Measurements from ENCODE around the gene BEST1.

Gene BEST1

DNA sequence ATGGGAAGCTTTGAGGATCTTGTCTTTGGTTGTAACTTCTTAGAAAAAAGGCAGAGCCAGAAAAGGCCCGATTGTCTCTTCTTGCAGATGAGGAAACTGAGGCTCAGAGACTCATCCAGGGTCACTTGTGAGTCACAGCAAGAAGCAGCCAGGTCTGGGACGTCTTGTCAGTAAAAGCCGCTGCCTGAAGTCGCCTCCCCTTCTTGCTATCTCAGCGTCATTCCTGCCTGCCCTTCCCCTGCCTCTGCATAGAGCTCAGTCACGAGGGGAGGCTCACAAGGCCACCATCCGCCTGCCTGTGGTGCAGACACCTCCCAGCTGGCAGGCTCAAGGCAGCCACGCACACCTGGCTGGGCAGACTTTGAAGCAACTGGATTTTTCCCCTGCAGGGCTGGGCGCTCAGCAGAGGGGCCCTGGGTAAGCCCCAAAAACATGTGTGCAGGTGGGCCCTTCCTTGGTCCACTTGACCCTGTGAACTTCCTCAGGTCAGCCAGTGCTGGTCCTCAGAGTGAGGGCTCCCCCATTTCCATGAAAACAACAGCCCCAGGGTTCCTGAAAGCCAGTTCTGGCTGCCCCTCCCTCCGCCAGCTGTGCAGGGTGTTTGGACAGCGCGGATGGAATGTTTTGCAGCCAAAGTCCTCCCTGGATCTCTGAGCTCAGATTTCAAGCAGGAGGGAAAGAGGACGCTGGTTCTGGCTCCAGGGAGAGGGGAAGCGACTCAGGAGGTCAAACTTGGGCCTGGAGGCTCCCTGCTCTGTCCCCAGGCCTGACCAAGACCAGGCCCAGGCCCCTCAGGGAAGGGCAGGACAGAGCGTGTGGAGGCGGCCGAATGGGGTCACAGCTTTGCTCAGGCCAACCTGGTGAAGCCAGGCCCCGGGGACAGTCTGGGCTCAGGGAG is 26.7 kb upstream of the BEST1 start:
- H3K9me3 ChIP-seq (ENCODE audit: control insufficient read depth in 5 of 5, low read length in 5 of 5) = no peaks in the 10 kb centered on the region
- peak overlapping the region in 3 of 5 donors; percentile 30 to 46 (median 45) for H3K9ac ChIP-seq (ENCODE audit: low read length in 5 of 5)
- H3K36me3 ChIP-seq (ENCODE audit: control insufficient read depth in 5 of 5, insufficient read depth in 5 of 5, low read length in 5 of 5) = no peaks in the 10 kb centered on the region
- peaks cover 6 to 32% (median 15%) of the 10 kb centered on the region in 5 donors for H3K27me3 ChIP-seq (ENCODE audit: control insufficient read depth in 5 of 5, insufficient read depth in 4 of 5, low read length in 5 of 5)
- peak overlapping the region; percentile 81 for H3K27ac ChIP-seq (ENCODE audit: low read depth, low read length)
- H3K4me1 ChIP-seq (ENCODE audit: control insufficient read depth in 5 of 5, insufficient read depth in 5 of 5, low read length in 5 of 5) = peaks cover 7 to 57% (median 28%) of the 10 kb centered on the region in 5 donors
- peak overlapping the region in 1 of 5 donors; percentile 6 for H3K4me3 ChIP-seq (ENCODE audit: low read depth in 1 of 5, low read length in 5 of 5)

DNA sequence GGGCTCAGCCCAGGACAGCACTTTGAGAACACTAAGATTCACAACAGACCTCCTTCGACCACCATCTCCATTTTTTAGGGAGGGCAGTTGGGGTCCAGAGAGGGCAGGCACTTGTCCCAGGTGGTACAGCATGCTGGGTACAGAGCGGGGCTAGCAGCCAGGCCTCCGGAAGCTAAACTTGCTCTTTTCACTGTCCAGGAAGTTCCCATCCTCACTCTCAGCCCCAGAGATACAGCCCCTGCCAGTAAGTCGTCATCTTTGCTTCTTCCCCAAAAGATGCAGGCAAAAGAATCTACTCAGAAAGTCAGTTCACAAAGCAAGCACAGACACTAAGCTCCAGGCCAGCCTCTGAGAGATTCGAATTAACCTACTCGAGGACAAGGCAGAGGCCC is 26.1 kb upstream of the BEST1 start:
- no peak overlapping the region for H3K4me3 ChIP-seq (ENCODE audit: low read depth in 1 of 5, low read length in 5 of 5)
- peaks cover 7 to 51% (median 25%) of the 10 kb centered on the region in 5 donors for H3K4me1 ChIP-seq (ENCODE audit: control insufficient read depth in 5 of 5, insufficient read depth in 5 of 5, low read length in 5 of 5)
- H3K9ac ChIP-seq (ENCODE audit: low read length in 5 of 5) = peak overlapping the region in 2 of 5 donors; percentile 30 to 46
- H3K36me3 ChIP-seq (ENCODE audit: control insufficient read depth in 5 of 5, insufficient read depth in 5 of 5, low read length in 5 of 5) = no peaks in the 10 kb centered on the region
- H3K27me3 ChIP-seq (ENCODE audit: control insufficient read depth in 5 of 5, insufficient read depth in 4 of 5, low read length in 5 of 5) = peaks cover 6 to 25% (median 12%) of the 10 kb centered on the region in 5 donors
- H3K9me3 ChIP-seq (ENCODE audit: control insufficient read depth in 5 of 5, low read length in 5 of 5) = no peaks in the 10 kb centered on the region
- peak overlapping the region; percentile 81 for H3K27ac ChIP-seq (ENCODE audit: low read depth, low read length)

DNA sequence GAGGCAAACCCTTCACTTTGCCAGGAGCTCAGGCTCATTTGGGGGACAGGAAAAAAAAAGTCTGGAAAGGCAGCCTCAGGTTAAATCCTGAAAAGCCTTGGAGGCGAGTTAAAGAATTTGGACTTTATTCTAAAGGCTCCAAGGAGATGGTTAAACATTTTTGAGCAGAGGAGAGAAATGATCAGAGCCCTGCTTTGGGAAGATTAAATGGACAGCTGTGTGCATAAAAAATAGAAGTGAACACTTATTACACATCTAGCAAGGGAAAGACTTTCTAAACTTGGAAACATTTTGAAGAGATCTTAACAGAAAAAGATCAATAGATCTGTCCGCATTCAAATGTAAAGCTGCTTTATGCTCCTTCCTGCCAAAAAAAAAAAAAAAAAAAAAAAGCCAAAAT is 24.4 kb upstream of the BEST1 start:
- H3K27me3 ChIP-seq (ENCODE audit: control insufficient read depth in 5 of 5, insufficient read depth in 4 of 5, low read length in 5 of 5) = peaks cover 0 to 13% (median 4%) of the 10 kb centered on the region in 5 donors
- no peak overlapping the region for H3K27ac ChIP-seq (ENCODE audit: low read depth, low read length)
- no peaks in the 10 kb centered on the region for H3K9me3 ChIP-seq (ENCODE audit: control insufficient read depth in 5 of 5, low read length in 5 of 5)
- H3K9ac ChIP-seq (ENCODE audit: low read length in 5 of 5) = no peak overlapping the region
- H3K36me3 ChIP-seq (ENCODE audit: control insufficient read depth in 5 of 5, insufficient read depth in 5 of 5, low read length in 5 of 5) = no peaks in the 10 kb centered on the region
- peaks cover 3 to 38% (median 19%) of the 10 kb centered on the region in 5 donors for H3K4me1 ChIP-seq (ENCODE audit: control insufficient read depth in 5 of 5, insufficient read depth in 5 of 5, low read length in 5 of 5)
- H3K4me3 ChIP-seq (ENCODE audit: low read depth in 1 of 5, low read length in 5 of 5) = no peak overlapping the region

DNA sequence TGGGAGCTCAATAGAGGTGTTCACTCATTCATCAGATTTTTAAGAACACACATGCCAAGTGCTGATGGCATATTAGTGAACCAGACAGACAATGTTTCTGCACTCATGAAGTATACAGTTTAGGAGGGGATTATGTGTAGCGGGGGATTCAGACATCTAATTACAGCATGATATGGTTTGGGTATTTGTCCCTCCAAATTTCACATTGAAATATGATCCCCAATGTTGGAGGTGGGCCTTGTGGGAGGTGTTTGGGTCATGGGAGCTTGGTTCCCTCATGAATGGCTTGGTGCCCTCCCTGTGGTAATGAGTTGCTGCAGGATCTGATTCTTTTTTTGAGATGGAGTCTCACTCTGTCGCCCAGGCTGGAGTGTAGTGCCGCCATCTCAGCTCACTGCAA is 23.9 kb upstream of the BEST1 start:
- H3K4me1 ChIP-seq (ENCODE audit: control insufficient read depth in 5 of 5, insufficient read depth in 5 of 5, low read length in 5 of 5) = peaks cover 3 to 37% (median 19%) of the 10 kb centered on the region in 5 donors
- no peaks in the 10 kb centered on the region for H3K9me3 ChIP-seq (ENCODE audit: control insufficient read depth in 5 of 5, low read length in 5 of 5)
- H3K4me3 ChIP-seq (ENCODE audit: low read depth in 1 of 5, low read length in 5 of 5) = no peak overlapping the region
- no peak overlapping the region for H3K9ac ChIP-seq (ENCODE audit: low read length in 5 of 5)
- H3K27me3 ChIP-seq (ENCODE audit: control insufficient read depth in 5 of 5, insufficient read depth in 4 of 5, low read length in 5 of 5) = peaks cover 0 to 11% (median 2%) of the 10 kb centered on the region in 5 donors
- no peak overlapping the region for H3K27ac ChIP-seq (ENCODE audit: low read depth, low read length)
- no peaks in the 10 kb centered on the region for H3K36me3 ChIP-seq (ENCODE audit: control insufficient read depth in 5 of 5, insufficient read depth in 5 of 5, low read length in 5 of 5)

DNA sequence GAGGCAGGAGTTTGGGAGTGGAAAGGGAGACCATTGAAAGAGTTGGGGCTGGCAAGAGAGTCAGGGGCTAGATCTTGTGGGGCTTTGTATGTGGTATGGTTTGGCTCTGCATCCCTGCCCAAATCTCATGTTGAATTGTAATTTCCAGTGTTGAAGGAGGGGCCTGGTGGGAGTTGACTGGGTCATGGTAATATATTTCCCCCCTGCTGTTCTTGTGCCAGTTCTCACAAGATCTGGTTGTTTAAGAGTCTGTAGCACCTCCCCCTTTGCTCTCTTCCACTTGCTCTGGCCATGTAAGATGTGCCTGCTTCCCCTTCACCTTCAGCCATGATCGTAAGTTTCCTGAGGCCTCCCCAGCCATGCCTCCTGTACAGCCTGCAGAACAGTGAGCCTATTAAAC is 22.6 kb upstream of the BEST1 start:
- no peaks in the 10 kb centered on the region for H3K9me3 ChIP-seq (ENCODE audit: control insufficient read depth in 5 of 5, low read length in 5 of 5)
- no peak overlapping the region for H3K27ac ChIP-seq (ENCODE audit: low read depth, low read length)
- H3K4me1 ChIP-seq (ENCODE audit: control insufficient read depth in 5 of 5, insufficient read depth in 5 of 5, low read length in 5 of 5) = peaks cover 3 to 24% (median 15%) of the 10 kb centered on the region in 5 donors
- peaks cover 0 to 7% (median 0%) of the 10 kb centered on the region in 5 donors for H3K27me3 ChIP-seq (ENCODE audit: control insufficient read depth in 5 of 5, insufficient read depth in 4 of 5, low read length in 5 of 5)
- H3K4me3 ChIP-seq (ENCODE audit: low read depth in 1 of 5, low read length in 5 of 5) = no peak overlapping the region
- no peak overlapping the region for H3K9ac ChIP-seq (ENCODE audit: low read length in 5 of 5)
- H3K36me3 ChIP-seq (ENCODE audit: control insufficient read depth in 5 of 5, insufficient read depth in 5 of 5, low read length in 5 of 5) = no peaks in the 10 kb centered on the region

- H3K27me3 ChIP-seq (ENCODE audit: control insufficient read depth in 5 of 5, insufficient read depth in 4 of 5, low read length in 5 of 5) = peaks cover 0 to 2% (median 0%) of the 10 kb centered on the region in 5 donors
- H3K4me3 ChIP-seq (ENCODE audit: low read depth in 1 of 5, low read length in 5 of 5) = no peak overlapping the region
- H3K9me3 ChIP-seq (ENCODE audit: control insufficient read depth in 5 of 5, low read length in 5 of 5) = no peaks in the 10 kb centered on the region
- no peaks in the 10 kb centered on the region for H3K36me3 ChIP-seq (ENCODE audit: control insufficient read depth in 5 of 5, insufficient read depth in 5 of 5, low read length in 5 of 5)
- no peak overlapping the region for H3K27ac ChIP-seq (ENCODE audit: low read depth, low read length)
- H3K4me1 ChIP-seq (ENCODE audit: control insufficient read depth in 5 of 5, insufficient read depth in 5 of 5, low read length in 5 of 5) = peaks cover 3 to 13% (median 6%) of the 10 kb centered on the region in 5 donors
- H3K9ac ChIP-seq (ENCODE audit: low read length in 5 of 5) = no peak overlapping the region
Measured at GRCh38 chr11:61928606-61929005, 21.5 kb upstream of the BEST1 start.

- Histone ChIP-seq H3K27ac (ENCODE audit: low read depth, low read length) (no peak overlapping the region), H3K36me3 (ENCODE audit: control insufficient read depth in 5 of 5, insufficient read depth in 5 of 5, low read length in 5 of 5) (no peaks in the 10 kb centered on the region)
Measured at GRCh38 chr11:61930933-61931332, 19.2 kb upstream of the BEST1 start.

GRCh38 chr11:61935861-61936260 is 14.3 kb upstream of the BEST1 start:
- Histone ChIP-seq H3K36me3 (ENCODE audit: control insufficient read depth in 5 of 5, insufficient read depth in 5 of 5, low read length in 5 of 5) (no peaks in the 10 kb centered on the region), H3K27me3 (ENCODE audit: control insufficient read depth in 5 of 5, insufficient read depth in 4 of 5, low read length in 5 of 5) (no peaks in the 10 kb centered on the region), H3K9me3 (ENCODE audit: control insufficient read depth in 5 of 5, low read length in 5 of 5) (peaks cover 0 to 8% (median 0%) of the 10 kb centered on the region in 5 donors), H3K27ac (ENCODE audit: low read depth, low read length) (no peak overlapping the region), H3K4me3 (ENCODE audit: low read depth in 1 of 5, low read length in 5 of 5) (no peak overlapping the region), H3K9ac (ENCODE audit: low read length in 5 of 5) (no peak overlapping the region), H3K4me1 (ENCODE audit: control insufficient read depth in 5 of 5, insufficient read depth in 5 of 5, low read length in 5 of 5) (no peaks in the 10 kb centered on the region)

More at GRCh38 chr11:61930933-61931332, 19.2 kb upstream of the BEST1 start:
- no peaks in the 10 kb centered on the region for H3K9me3 ChIP-seq (ENCODE audit: control insufficient read depth in 5 of 5, low read length in 5 of 5)
- no peaks in the 10 kb centered on the region for H3K4me1 ChIP-seq (ENCODE audit: control insufficient read depth in 5 of 5, insufficient read depth in 5 of 5, low read length in 5 of 5)
- no peaks in the 10 kb centered on the region for H3K27me3 ChIP-seq (ENCODE audit: control insufficient read depth in 5 of 5, insufficient read depth in 4 of 5, low read length in 5 of 5)
- H3K4me3 ChIP-seq (ENCODE audit: low read depth in 1 of 5, low read length in 5 of 5) = no peak overlapping the region
- H3K9ac ChIP-seq (ENCODE audit: low read length in 5 of 5) = no peak overlapping the region

- Histone ChIP-seq H3K27ac (ENCODE audit: low read depth, low read length) (no peak overlapping the region), H3K36me3 (ENCODE audit: control insufficient read depth in 5 of 5, insufficient read depth in 5 of 5, low read length in 5 of 5) (no peaks in the 10 kb centered on the region), H3K4me1 (ENCODE audit: control insufficient read depth in 5 of 5, insufficient read depth in 5 of 5, low read length in 5 of 5) (no peaks in the 10 kb centered on the region), H3K4me3 (ENCODE audit: low read depth in 1 of 5, low read length in 5 of 5) (no peak overlapping the region), H3K9ac (ENCODE audit: low read length in 5 of 5) (no peak overlapping the region), H3K27me3 (ENCODE audit: control insufficient read depth in 5 of 5, insufficient read depth in 4 of 5, low read length in 5 of 5) (no peaks in the 10 kb centered on the region), H3K9me3 (ENCODE audit: control insufficient read depth in 5 of 5, low read length in 5 of 5) (peaks cover 0 to 8% (median 0%) of the 10 kb centered on the region in 5 donors)
Measured at GRCh38 chr11:61940466-61940865, 9.7 kb upstream of the BEST1 start.

- Histone ChIP-seq H3K4me3 (ENCODE audit: low read depth in 1 of 5, low read length in 5 of 5) (no peak overlapping the region), H3K9ac (ENCODE audit: low read length in 5 of 5) (no peak overlapping the region), H3K27me3 (ENCODE audit: control insufficient read depth in 5 of 5, insufficient read depth in 4 of 5, low read length in 5 of 5) (no peaks in the 10 kb centered on the region), H3K36me3 (ENCODE audit: control insufficient read depth in 5 of 5, insufficient read depth in 5 of 5, low read length in 5 of 5) (no peaks in the 10 kb centered on the region), H3K9me3 (ENCODE audit: control insufficient read depth in 5 of 5, low read length in 5 of 5) (no peaks in the 10 kb centered on the region), H3K4me1 (ENCODE audit: control insufficient read depth in 5 of 5, insufficient read depth in 5 of 5, low read length in 5 of 5) (peaks cover 2 to 22% (median 17%) of the 10 kb centered on the region in 5 donors), H3K27ac (ENCODE audit: low read depth, low read length) (no peak overlapping the region)
Measured at GRCh38 chr11:61945191-61945590, 5.0 kb upstream of the BEST1 start.
